Activated T-cell treated with anti-CD3 and anti-CD28 coated beads for 4 hours (primary cell): Measurements from ENCODE around the gene ZNF521.

ENCODE experiments used
- DNase-seq: peaks from one replicate; pipeline ENCODE4 v3.0.0-alpha.2; 2020

The ZNF521 gene

DNA sequence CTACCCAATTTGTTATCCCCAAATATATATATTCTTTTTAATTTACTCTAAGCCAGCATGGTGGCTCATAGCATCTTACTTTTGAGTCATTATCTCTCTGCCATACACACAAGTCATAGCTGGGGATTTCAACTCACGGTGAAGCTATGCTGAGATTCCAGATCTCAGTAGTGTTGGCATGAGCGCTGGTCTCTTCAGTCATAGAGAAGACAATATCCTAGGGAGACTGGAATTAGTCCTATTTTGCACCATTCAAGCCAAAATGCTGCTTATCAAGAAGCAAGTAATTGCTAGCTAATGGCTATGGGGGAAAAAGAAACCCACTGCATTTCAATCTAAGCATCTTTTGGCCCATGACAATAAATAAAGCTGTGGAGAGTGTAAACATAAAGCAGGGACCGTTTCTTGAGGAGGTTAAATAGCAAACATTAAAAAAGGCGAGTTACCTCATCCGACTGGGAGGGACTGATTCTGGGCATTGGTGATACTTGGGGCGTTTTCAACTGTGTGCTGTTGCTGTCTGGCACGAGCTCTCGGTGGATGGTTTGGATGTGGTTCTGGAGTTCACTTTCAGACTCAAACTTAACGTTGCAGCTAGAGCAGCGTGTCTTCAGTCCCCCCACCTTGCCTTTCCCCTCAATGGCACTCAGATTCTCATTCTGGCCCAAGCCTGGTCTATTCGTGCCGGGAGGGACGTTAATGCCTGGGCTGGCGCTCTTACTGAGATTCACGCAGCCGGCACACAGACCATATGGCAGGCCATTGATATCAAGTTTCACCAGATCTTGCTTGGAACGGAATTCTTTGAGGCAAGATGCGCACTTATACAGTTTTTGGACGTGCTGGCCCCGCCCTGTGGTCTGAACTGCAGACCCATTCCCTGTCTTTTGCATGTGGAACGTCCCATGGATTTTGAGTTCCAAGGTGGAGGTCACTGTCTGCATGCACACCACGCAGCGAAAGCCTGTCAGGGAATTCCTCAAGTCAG lies 127.8 kb downstream of the ZNF521 start:
- no peak for DNase-seq

DNA sequence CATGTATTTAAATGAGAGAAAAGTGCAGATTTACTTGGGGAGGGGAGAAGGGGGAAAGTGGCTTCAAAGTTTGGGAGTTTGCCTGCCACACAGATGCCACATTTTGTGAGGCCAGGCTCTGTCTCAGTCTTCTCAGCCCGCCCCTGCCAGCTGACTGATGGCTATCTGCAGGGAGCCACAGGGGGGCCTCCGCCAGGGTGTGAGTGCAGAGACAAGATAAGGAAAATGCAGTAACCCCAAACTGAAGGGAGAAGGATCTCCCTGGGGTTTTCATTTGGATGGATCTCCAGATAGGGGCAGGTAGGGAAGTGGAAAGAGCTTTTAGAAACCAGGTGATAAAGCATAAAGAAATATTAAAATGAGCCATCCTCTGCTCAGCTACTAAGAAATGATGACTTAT lies 128.8 kb downstream of the ZNF521 start:
- no peak for DNase-seq

DNA sequence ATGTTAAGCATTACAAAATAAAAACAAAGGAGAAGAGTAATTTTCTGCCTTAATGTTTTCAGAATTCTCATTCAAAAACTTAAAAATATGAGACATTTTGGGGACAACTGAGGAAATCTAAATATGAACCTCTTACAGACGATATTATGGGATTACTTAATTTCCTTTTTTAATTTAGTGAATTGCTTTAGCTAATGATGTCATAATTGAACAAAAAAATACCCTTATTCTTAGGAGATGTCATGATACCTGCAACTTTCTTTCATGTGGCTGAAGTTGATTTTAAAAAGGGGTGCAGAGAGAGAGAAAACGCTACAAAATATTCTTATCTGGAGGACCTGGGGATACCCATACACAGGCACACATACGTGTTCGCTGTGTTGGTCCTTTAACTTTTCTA lies 129.3 kb downstream of the ZNF521 start:
- no peak for DNase-seq

DNA sequence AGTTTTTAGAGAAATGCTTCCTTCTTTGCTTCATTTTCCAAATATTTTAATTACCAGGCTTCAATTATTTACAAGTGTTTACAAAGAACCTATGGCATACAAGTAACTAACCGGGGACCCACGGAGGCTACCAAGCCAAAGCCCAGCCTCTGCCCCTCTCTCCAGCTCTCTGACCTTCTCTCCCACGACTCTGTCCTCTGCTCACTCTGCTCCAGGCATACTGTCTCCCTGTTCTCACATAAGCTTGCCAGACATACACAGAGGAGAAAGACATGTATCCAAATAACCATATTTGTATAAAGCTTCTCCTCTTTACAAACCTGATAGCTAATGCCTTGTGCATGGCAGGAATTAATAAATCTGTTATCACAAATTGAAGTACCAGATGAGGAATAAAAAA lies 141.3 kb downstream of the ZNF521 start:
- DNase-seq = no peak

DNA sequence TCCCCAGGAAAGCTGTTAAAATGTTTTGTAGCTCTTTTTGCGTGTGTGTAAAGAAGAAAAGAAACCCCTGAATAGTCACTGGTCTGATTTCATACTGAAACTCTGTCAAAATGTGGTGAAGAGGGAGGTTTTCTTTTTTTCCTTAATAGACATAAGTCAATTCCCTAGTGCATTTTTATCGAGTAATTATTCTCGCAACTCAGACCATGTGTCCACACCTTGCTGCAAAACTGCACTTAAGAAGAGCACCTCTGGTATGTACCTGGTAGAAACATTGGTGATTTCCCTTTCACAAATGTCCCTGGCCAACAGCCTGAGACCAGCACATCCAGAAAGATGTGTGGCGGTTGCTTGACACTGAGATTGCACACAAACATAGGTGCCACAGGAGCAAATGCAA lies 159.9 kb downstream of the ZNF521 start:
- no peak for DNase-seq

DNA sequence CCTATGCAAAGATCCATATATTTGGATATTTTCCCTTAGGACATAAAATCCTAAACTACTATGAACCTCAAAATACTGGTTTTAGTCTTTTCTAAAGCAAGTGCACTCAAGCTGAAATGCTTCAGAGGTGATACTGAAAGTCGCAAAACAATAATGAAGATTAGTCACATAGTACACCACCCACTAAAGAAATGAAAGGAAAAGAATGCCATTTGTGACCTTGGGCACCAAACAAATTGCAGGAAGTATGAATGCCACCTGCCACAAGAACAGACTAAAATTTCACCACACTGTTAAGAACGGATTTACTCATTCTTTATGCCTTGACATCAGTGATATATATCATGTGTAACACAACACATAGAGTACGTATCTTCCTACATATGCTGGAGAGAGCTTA lies 161.5 kb downstream of the ZNF521 start:
- DNase-seq = no peak

DNA sequence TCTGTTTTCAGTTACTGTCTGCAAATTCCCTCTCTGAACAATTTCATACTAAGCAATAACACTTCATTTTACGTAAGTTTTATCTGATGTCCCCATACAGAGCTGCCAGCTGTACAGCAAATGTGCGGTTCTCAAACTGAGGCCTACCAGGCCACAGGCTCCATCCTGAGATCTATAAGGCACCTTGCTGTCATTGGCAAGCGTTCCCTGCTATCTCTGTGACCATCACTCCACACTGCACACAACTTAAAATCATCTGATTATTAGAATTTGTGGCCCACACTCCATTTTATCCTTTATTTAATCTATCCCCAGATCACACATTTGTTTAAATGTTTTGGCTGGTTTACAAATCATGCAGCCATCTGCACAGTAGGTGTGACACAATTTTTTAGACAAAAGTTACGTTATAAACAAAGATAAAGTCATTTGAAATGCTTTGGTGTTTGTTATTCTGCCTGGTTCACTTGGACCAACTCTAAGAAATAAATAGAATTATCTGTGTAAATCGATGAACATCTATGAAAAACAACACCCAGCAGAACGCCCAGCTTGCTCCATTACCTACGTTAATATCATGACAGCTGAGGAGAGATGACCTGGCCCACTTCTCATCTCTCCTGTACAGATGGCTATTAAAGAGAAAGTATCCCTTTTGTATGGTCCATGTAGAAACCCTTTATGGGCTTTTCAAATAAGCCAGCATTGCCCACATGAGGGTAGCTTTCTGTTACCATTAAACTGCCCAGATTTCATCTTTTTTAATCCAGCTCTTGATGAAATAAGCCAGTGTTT lies 162.4 kb downstream of the ZNF521 start:
- no peak for DNase-seq

DNA sequence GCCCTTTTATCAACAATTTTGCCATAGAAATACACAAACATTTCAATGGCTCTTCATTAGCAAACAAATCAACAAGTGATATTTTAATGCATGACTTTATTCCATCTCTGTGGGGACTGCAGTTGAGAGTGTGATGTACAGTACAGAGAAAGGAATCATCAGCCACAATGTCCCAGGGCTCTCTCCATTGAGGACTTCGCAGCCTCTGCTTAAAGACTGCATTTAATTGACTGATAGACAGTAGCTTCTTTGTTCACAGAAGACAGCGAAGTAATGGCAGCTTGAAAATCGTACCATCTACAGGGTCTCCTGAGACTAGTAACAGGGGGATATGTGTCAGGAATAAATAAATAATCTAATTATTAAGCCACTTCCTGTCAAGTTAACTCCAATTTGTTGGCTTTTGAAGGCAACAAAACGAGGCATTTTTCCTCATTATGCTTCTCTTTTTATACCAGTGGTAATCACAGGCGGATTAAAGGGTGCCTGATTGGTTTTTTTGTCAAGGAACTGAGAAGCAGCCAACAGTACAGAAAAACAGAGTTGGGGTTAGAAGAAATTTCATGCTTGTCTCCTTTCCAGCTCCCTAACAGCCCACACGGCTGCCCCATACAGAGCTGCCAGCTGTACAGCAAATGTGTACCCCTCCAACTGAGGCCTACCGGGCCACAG lies 164.3 kb downstream of the ZNF521 start:
- DNase-seq = no peak

DNA sequence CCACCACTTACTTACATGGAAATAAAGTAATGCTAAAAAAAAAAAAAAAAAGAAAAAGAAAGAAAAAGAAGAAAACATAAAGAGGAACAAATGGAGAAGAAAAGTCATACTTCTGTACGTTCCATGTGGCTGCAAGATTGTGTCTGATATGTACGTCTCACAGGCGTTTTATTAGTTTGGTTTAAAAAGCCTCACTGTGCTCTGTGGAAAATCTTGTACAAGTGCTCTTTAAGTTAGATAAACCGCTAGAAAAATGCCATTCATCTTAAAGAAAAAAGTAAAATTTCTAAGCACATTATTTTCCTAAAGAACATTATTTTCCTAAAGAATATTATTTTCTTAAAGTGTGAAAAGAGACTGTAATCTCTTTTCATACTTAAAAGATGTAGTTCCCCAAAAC lies 165.1 kb downstream of the ZNF521 start:
- DNase-seq = no peak

DNA sequence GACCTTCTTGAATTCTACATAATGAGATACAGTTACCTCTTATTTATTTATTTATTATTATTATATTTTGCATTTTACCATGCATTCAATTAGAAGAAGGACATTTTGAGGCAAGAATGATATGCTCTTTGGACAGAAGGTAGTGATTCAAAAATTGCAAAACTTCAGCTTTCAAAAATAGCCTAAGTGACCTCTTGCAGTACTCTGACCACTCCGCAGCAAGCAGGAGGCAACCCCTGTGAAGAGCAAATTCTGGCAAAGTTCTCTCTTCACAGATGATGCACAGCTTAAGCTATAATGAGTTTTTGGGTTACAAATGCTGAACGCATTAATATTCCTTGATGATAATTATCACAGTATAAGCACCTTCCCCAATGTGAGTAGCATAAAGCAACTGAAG lies 170.0 kb downstream of the ZNF521 start:
- no peak for DNase-seq

DNA sequence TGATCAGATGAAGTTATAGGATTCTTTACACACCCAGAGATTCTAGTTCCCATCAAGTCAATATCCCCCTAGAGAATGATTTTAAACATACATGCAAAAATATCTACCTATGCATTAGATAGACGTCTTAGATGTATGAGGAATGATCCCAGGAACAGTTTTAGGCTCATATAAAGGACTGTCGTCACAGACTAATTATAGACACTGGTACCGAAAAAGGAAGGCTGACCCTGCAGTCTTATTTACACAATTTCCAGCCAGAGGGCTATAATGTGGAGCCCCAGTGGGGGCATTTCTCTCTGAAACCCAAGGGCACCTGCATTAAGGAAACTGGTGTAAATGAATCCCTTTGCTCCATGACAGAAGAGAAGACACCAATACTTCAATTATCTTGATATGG lies 170.4 kb downstream of the ZNF521 start:
- no peak for DNase-seq

DNA sequence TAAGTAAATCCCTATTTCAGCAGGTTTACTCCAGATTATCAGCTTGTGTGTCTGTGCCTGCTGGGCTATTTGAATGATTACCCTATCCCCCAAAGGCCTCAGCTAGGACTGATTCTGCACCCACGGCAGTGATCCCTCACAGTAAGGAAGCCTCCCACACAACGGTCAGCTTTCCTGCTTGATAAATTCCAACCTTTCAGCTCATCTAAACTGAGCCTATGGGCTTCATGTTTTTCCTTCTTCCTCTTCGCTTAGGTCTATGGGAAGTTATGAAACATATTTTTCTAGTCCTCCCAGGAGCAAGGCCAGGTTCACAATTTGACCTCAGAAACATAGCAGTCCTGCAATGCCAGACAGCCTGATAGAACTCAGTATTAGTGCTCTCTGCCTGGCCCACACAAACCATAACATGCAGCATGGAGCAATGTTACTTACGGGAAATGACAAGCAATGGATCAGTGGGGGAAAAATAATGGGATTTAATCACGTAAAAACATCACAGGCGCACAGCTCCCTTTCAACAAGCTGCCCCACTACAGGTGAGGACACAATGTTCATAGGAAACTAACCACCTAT lies 170.9 kb downstream of the ZNF521 start:
- no peak for DNase-seq

DNA sequence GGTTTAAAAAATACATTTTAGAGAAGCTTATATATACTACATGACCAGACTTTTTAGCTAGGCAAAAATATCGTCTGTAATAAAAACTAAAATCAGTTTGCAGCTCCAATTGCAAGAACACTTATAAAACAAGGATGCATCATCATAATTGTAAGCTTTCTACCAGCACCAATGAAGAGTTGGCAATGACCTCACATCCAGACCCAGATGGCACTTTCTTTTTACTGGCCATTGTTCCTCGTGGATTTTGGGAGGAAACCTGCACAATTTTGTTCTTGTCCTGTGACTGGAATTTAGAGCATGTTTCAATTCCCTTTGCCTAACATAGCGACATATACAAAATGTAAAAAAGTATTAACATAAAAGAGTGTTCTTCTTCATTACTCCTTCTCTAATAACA lies 174.3 kb downstream of the ZNF521 start:
- DNase-seq = no peak

DNA sequence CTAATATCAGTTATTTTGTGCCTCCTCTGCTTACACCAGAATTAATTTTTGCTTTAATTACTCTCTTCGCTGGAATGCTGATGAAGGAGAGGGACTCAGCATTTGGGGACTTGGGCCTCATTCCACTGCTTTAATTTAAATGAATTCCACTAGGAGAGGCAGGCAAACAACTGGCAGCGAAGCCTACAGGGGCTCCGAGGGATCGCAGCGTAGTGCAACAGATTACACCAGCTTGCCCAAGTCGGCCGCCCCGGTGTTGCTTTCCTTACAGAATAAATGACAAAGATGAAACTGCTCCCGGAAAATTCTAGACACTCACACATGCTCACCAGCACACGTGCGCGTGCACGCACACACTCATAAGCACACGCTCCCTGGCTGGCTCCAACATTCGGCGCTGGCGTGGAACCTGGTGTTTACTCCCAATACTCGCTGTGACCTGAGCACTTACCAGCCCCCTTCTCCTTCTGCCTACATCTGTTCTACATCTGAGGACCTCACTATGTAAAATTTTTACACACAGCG lies 175.4 kb downstream of the ZNF521 start:
- no peak for DNase-seq

DNA sequence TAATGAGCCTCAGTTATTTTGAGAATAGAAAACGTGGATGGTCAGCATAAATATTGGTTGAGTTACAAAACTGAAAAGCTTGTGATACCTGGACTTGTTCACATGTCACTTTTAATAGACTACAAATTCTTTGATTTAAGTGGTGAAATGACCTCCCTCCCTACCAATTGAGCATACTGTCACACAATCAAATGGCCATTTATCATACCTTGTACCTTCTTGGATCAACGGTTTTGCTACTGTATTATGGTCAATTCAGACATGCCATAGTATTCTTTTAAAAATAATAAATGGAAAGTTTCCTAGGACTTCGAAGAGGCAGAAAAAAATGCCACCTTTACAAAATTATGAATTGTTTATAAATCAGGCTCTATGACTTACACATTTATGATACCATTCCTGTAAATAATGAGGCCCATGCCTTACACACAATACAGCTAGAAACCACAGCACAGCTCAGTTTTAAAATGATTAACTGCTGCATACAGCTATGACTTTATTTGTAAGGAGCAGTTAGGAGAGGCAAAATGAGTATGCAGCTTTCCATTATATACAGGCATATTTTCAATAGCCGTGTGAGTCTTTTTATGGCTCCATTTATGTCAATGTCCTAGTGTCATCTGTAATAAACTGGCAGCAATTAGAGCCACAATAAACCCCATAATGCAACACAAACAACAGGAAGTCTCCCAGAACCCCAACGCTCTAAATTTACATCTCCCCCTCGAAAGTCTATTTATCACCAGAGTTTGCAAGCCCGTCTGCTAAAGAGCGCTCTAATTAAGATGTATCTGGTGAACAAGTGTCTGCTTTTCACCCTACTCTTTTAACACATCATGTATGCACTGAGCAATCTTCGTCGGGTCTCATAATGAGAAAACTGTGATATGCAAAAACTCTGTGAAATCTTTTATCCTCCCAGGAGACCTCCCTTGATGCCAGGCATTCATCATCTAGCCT lies 176.1 kb downstream of the ZNF521 start:
- DNase-seq = no peak

DNA sequence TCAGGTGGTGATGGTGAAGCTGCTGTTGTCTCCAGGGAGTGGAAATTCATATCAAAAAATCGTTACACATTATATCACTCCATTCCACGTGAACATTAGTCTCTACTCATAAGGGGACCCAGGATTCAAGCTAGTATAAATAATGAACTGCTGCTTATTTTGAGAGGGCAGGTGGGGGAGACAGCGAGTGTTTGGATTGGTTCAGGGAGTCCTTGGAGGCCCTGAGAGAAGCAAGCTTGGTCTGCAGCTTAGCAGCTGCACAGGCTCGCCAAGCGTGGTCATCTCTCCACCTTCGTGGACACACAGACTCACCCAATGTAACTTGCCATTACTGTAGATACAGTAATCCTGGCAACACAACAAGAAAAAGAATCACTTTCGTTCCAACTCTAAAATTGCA lies 177.6 kb downstream of the ZNF521 start:
- no peak for DNase-seq

DNA sequence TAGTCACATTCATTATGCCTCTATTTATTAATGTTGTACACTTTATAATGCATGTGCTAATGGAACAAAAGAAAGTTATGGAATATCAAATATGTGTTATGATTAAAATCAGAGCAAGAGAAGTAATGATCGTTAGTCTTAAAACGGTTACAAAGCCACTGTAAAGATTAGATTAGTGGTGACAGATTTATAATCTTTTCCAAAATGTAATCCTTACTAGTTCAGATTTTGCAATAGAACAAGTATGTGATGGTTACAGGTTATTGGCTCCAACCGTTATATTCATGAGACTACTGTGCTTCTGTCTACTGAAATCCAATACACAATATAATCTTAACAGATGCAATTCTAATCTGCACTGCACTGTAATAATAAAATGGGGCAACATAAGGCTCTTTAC lies 180.6 kb downstream of the ZNF521 start:
- no peak for DNase-seq

DNA sequence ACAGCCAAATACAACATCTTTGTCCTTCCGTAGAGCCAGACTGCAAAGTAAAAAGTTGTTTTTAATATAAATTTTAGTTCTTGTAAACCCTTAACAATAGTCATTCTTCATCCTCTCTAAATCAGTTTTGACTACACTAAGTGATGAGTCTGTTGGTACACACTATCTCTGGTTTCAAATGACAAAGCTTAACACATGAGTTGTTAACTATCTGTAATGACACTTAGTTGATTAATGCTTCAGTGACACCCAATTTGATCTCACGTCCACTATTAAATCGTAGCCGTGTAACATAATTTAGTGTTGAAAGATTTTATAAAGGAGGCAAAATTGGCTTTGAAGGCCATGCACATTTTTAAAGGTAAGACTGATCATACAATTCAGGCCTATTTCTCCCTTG lies 181.6 kb downstream of the ZNF521 start:
- DNase-seq = no peak

DNA sequence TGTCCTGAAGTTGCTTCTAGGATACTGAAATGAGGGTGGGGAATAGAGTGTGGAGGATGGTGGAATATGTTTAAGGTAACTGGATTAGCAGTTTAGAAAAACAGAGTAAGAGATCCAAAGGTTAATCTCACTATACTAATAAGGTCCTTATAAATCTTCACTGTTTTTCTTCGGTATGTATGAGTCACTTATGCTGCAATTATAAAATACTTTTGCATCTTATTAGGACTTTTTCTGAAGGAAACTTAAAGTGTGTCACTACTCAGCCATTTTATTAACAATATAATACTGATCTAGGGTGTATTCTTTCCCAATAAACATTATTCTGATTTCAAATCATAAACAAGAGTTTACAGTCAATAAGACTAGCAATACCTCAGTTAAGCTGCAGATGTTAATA lies 182.3 kb downstream of the ZNF521 start:
- DNase-seq = no peak

DNA sequence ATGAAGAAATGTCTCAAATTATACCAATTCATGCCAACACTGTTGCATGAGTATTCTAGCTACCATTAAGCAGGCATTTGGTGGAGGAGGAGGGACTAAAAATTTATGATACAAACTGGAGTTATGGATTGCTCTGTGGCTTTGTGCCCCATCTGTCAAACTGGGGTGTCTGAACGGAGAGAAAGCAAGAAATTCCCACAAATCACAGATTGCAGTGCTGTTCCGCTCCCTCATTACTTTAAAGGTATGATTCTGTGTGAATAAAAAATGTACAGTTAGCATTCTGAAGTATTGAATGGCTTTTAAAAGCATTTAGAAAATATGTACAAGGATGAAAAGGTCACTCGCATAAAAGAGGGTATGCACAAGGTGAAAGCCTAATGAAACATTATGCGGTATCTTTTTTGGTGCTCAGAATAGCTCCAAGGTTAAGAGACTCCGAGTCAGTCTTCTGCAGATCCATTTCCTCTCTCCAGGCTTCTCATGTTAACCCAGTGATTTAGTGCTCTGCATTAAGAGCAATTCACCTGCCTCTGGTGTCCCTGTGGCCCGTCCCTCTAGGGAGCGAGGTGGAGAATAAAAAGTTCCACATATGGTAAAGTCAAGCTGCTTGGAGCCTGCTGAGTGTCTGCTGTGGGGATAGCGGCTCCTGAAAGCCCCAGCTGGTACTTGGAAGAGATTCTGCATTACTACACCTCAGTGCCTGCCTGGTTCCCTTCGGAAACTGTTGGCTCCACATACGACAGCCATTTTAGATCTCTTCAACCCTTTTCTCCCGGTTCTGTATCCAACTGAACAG lies 184.2 kb downstream of the ZNF521 start:
- DNase-seq = no peak

DNA sequence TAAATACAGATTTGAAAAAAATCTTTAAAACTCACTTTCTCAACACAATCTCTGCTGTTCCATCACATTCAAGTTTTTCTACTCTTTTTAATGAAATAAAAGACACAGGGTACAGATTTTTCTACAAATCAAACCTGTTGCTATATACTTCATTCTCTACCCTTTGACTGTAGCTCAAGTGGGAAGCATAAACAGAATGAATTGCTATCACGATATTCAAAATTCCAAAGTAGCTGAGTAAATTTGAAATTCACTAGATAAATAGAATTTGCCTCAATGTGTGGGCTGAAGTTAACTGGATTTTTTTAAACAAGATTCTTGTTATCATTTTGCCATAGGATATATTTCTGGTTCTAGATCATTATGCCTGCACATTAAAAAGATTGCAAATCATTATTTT lies 185.9 kb downstream of the ZNF521 start:
- no peak for DNase-seq
